ENCODE data around the gene DAPK1. TPM values are rescaled to one million over a fixed set of nuclear protein-coding genes. Genes with fewer than 3 reads are reported as not detected.

Gene DAPK1
- total and polyA plus RNA-seq, 10 of the 15 experiments (the other 5 are each of a cell fraction or from before 2014, with no cell fraction given), result 8.2 to 94.7 (median 51.6) TPM

DNA sequence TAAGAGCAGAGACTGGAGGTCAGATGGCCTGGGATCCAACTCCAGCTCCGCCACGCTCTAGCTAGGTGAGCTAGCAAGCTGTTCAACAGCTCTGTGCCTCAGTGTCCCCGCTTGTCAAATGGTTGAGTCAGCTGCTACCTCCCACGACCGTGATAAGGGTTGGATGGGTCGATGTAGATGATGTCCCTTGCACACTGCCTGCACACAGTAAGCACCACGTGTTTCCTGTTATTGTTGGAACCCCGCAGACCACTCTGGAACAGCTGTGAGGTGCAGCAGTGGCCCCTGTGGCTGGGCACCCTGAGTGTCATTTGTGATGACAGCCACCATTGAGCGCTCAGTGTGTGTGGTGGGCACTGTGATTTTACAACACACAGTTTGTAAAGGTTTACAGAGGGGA is 174.3 kb downstream of the DAPK1 start (continued):
- TF ChIP-seq, protein P1, sequence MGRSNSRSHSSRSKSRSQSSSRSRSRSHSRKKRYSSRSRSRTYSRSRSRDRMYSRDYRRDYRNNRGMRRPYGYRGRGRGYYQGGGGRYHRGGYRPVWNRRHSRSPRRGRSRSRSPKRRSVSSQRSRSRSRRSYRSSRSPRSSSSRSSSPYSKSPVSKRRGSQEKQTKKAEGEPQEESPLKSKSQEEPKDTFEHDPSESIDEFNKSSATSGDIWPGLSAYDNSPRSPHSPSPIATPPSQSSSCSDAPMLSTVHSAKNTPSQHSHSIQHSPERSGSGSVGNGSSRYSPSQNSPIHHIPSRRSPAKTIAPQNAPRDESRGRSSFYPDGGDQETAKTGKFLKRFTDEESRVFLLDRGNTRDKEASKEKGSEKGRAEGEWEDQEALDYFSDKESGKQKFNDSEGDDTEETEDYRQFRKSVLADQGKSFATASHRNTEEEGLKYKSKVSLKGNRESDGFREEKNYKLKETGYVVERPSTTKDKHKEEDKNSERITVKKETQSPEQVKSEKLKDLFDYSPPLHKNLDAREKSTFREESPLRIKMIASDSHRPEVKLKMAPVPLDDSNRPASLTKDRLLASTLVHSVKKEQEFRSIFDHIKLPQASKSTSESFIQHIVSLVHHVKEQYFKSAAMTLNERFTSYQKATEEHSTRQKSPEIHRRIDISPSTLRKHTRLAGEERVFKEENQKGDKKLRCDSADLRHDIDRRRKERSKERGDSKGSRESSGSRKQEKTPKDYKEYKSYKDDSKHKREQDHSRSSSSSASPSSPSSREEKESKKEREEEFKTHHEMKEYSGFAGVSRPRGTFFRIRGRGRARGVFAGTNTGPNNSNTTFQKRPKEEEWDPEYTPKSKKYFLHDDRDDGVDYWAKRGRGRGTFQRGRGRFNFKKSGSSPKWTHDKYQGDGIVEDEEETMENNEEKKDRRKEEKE (IDR thresholded peaks at IDR 0.05), result no peak
- no peak for TF ChIP-seq CBX5 (IDR thresholded peaks at IDR 0.05; ENCODE audit: low read depth)
- TF ChIP-seq TBL1XR1 (IDR thresholded peaks at IDR 0.05; ENCODE audit: low read depth, low read length), result no peak
- no peak for TF ChIP-seq BACH1 (IDR thresholded peaks at IDR 0.05; ENCODE audit: borderline replicate concordance)
- no peak for TF ChIP-seq NFXL1 (IDR thresholded peaks at IDR 0.05; ENCODE audit: borderline replicate concordance)

DNA sequence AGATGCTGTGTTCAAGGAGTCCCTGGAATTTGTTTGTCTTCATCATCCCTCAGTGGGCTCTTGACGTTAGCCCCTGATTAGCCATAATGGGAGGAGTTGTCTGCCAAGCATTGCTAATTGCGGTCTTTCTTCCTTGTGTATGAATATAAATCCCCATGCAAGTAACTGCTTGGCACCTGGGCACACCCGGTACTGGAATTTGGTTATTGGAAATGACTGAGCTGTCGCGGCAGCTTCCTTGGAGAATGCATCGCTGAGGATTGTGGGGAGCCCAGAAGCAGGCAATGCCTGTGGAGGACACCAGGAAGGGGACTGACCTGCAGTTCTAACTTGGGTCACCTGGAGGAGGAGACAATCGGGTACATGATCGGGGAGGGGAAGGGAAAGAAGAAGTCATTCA is 174.9 kb downstream of the DAPK1 start:
- SMC1A ChIA-PET (ENCODE audit: uncharacterized antibody, unreplicated experiment), result interaction anchor here (1.1 kb wide), 1 partner anchor 9 kb away, joined by 3 read pairs; no protein-coding TSS in a partner anchor
- DNase-seq (ENCODE audit: low read depth, low spot score), result no peak
- Histone ChIP-seq H3K4me2 (ENCODE audit: control insufficient read depth, insufficient read depth) (no peak overlapping the region), H4K20me1 (ENCODE audit: control insufficient read depth, insufficient read depth) (no peaks in the 10 kb centered on the region), H3K9ac (ENCODE audit: control insufficient read depth, insufficient read depth, low read length) (no peak overlapping the region), H2AFZ (ENCODE audit: control insufficient read depth, low read depth, low read length) (no peak overlapping the region), H3K27ac (ENCODE audit: control insufficient read depth, insufficient read depth) (no peak overlapping the region), H3K4me1 (ENCODE audit: control insufficient read depth, insufficient read depth, low read length) (no peaks in the 10 kb centered on the region; the same call in 1 of the 2 replicates), H3K4me3 (no peak overlapping the region), H3K79me2 (ENCODE audit: control insufficient read depth, insufficient read depth, low read length) (no peaks in the 10 kb centered on the region), H3K9me3 (replicated peaks; ENCODE audit: control insufficient read depth, insufficient read depth, low read length) (no peaks in the 10 kb centered on the region), H3K27me3 (replicated peaks in 1 of 2; ENCODE audit: control insufficient read depth in 2 of 2, insufficient read depth in 2 of 2, low read length in 1 of 2) (no peaks in the 10 kb centered on the region), H3K36me3 (ENCODE audit: control insufficient read depth in 2 of 2, insufficient read depth in 2 of 2, low read length in 1 of 2) (peaks cover 0 to 11% of the 10 kb centered on the region in 2 experiments)
- FAIRE-seq, result no peak
- RAD21 ChIA-PET (ENCODE audit: unreplicated experiment), result no interaction called here
- no peak for ATAC-seq
- intact Hi-C loops (cut with micrococcal nuclease; ENCODE audit: unreplicated experiment) (no loop called here), in situ Hi-C loops (cut with MboI) (no loop called here)
- CTCF ChIA-PET, result interaction anchor here (1.2 to 1.5 kb wide), 2 partner anchors 10 to 12 kb away, joined by 4 to 5 read pairs; no protein-coding TSS in a partner anchor
- TF ChIP-seq ATF7 (IDR thresholded peaks at IDR 0.05; ENCODE audit: low read depth) (no peak), KLF5 (IDR thresholded peaks at IDR 0.05; ENCODE audit: partially characterized antibody) (no peak), IKZF2 (IDR thresholded peaks at IDR 0.05) (no peak)
- TF ChIP-seq, protein P2, sequence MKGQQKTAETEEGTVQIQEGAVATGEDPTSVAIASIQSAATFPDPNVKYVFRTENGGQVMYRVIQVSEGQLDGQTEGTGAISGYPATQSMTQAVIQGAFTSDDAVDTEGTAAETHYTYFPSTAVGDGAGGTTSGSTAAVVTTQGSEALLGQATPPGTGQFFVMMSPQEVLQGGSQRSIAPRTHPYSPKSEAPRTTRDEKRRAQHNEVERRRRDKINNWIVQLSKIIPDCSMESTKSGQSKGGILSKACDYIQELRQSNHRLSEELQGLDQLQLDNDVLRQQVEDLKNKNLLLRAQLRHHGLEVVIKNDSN (IDR thresholded peaks at IDR 0.05; ENCODE audit: borderline replicate concordance, extremely low read length, insufficient read depth, low read depth, low read length), result no peak
- POLR2A ChIA-PET, result no interaction called here
- 86% methylated on average over 8 of the region's 8 CpGs for WGBS (ENCODE audit: insufficient coverage, insufficient replicate concordance, low lambda C conversion rate, missing lambda C conversion rate)
- BruUV-seq (replicated peaks), result no TSS peak
